Stimulated activated CD4-positive, alpha-beta T cell treated with anti-CD3 and anti-CD28 coated beads, Interleukin-4, amount 100 ng/mL, for 48 hours (primary cell): Measurements from ENCODE around the gene SHANK3.
"Not testable (repeated sequence)": the region's sequence is repeated elsewhere in the genome, so short reads cannot be mapped to it uniquely, and the experiment has no call there.

Experiments used
- DNase-seq, 2 donors: peaks; one replicate each; pipeline ENCODE4 v3.0.0-alpha.2; 2020; ENCODE audit warnings: low read depth in 2 of 2

Gene SHANK3

DNA sequence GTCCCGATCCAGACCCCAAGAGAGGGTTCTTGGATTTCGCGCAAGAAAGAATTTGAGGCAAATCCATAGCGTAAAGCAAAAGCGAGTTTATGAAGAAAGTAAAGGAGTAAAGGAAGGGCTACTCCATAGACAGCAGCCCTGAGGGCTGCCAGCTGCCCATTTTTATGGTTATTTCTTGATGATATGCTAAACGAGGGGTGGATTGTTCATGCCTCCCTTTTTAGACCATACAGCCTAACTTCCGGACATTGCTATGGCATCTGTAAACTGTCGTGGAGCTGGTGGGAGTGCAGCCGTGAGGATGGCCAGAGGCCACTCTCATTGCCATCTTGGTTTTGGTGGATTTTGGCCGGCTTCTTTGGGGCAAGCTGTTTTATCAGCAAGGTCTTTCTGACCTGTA is 19.4 kb upstream of the SHANK3 start:
- DNase-seq, result no peak

GRCh38 chr22:50654664-50655063 is 18.0 kb upstream of the SHANK3 start:
- not testable (repeated sequence) for DNase-seq

GRCh38 chr22:50656122-50657070 is 16.2 kb upstream of the SHANK3 start:
- DNase-seq, result no peak

GRCh38 chr22:50657925-50658324 is 14.7 kb upstream of the SHANK3 start:
- no peak for DNase-seq

DNA sequence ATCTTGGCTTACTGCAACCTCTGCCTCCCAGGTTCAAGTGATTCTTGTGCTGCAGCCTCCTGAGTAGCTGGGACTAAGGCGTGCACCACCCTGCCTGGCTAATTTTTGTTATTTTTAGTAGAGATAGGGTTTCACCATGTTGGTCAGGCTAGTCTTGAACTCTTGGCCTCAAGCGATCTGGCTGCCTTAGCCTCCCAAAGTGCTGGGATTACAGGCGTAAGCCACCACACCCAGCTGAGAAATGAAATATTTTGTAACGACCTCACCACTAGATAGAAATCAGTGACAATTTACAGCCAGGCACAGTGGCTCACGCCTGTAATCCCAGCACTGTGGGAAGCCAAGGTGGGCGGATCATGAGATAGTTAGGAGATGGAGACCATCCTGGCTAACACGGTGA is 12.9 kb upstream of the SHANK3 start:
- not testable (repeated sequence) for DNase-seq

GRCh38 chr22:50660306-50660705 is 12.3 kb upstream of the SHANK3 start:
- DNase-seq, result no peak

DNA sequence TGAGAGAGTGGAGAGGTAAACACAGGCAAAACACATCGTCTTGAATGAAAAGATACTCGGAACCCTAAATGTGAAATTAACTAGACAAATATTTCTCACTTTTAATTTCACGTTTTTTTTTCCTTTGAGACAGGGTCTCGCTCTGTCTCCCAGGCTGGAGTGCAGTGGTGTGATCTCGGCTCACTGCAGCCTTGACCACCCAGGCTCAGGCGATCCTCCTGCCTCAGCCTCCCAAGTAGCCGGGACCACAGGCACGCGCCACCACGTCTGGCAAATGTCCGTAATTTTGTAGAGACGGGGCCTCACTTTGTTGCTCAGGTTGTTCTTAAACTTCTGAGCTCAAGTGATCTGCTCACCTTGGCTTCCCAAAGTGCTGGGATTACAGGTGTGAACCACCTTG is 7.4 kb upstream of the SHANK3 start:
- DNase-seq, result no peak

DNA sequence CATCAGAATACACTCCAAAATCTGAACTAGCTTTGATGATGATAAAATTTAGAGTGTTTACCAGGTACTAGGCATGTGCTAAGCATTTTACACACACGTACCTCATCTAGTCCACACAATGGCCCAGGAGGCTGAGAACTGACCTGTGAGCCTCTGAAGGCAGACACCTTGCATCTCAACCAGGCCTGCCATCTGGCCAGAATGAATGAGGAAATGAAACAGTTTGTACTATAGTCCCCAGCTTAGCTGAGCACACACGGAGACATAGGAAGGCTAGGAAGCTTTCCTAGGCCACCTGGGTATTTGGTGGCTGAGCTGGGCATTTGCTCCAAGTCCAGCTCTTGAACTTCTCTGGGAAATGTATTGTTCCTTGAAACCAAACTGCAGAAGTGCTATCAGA is 6.9 kb upstream of the SHANK3 start:
- no peak for DNase-seq

DNA sequence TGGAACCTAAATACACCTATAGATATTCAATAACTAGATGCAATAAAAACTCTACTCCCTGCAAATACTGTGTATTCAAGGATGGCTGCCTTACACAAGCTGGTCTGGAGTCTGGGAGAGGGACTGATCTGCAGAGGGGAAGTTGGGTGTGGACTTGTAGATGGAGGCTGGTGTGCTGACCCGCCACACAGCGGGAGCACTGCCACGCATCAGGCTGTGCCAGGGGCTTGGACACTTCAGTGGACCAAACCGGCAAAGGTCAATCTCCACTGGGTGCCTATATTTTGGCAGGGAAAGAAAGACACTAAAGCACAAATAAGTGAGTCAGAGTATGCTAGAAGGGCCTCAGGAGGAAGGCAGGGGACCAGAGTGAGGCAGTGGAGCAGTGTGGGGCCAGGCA is 2.1 kb upstream of the SHANK3 start:
- DNase-seq, result no peak

- no peak for DNase-seq
Observed at GRCh38 chr22:50670914-50671538, 1.6 kb upstream of the SHANK3 start.

GRCh38 chr22:50671641-50672040 is 982 bp upstream of the SHANK3 start:
- no peak for DNase-seq

DNA sequence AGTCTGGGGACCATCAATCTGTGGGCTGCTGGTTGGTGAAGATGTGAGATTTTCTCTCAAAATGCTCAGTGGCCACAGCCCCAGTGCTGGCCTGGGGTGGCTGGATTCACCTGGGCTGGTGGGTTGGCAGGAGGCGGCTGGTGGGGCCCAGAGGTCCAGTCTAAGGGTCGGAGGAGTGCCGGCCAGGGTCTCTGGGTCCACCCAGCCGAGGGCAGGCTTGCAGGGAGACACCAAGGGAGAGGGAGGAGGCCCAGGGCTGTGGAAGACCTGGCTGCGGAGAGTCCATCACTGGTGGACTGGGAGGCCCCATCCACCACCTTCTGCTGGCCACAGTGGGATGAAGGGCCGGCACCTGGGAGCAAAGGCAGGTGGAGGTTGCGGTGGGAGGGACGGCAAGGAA is 582 bp upstream of the SHANK3 start:
- no peak for DNase-seq

GRCh38 chr22:50673231-50674129 is 857 bp downstream of the SHANK3 start:
- DNase-seq, result no peak

DNA sequence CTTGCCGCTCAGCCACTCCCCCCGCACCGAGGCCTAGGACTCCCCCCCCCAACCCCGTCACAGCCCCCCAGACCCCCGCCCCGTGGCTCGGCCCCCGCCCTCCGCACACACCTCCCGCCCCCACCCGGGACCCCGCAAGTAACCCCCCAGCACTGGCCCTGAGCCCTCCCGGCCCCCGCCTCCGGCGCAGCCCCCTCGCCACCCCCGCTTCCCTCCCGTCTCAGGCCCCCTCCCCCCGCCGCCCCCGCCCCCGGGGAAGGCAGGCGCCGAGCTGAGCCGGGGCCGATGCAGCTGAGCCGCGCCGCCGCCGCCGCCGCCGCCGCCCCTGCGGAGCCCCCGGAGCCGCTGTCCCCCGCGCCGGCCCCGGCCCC is 1.5 kb downstream of the SHANK3 start:
- DNase-seq, result no peak

GRCh38 chr22:50674606-50675552 is 2.3 kb downstream of the SHANK3 start:
- DNase-seq, result no peak

DNA sequence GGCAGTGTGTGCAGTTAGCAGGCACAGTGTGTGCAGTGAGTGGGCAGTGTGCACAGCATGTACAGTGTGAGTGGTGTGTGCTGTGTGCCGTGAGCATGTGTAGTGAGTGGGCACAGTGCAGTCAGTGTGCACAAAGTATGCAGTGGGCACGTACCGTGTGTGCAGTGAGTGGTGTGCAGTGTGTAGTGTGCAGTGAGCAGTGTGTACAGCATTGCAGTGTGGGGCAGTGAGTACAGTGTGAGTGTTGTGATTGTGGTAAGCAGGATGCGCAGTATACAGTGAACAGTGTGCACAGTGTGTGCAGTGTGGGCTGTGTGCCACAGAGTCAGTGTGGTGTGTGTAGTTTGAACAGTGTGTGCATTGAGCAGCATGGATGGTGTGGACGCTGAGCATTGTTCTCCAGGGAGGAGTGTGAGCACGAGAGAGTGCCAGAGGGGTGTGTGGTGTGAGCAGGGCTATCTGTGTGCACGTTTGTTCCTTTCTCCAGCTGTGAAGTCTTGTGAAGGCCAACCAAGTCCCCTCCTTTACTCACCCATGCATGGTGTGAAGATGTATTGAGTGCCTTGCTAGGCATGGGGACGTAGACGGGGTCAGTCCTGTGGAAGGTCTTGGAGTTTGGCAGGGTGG is 3.0 kb downstream of the SHANK3 start:
- no peak for DNase-seq

DNA sequence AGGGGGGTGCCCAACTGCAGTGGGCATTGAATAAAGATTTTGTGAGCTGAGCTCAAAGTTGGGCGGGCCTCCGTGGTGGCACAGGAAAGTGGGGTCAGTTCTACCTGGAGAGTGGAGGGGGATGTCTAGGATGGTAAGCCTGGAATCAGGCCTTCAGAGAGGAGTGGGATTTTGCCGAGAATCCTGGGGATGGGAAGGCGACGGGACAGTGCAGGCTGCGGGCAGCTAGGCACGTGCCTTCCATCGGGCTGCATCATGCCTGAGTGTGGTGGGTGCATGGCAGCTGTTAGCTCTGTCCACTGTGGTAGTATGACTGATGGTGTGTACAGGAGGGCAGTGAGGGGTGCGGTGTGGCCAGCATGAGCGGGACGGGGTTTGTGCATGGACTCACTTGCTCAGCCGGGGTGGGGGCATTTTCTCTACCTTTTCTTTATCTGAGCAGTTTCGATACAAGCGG is 3.6 kb downstream of the SHANK3 start:
- no peak for DNase-seq

GRCh38 chr22:50676661-50677492 is 4.3 kb downstream of the SHANK3 start:
- no peak for DNase-seq

GRCh38 chr22:50677493-50678217 is 5.0 kb downstream of the SHANK3 start:
- no peak for DNase-seq
